ENCODE results near the gene REP15.

DNA sequence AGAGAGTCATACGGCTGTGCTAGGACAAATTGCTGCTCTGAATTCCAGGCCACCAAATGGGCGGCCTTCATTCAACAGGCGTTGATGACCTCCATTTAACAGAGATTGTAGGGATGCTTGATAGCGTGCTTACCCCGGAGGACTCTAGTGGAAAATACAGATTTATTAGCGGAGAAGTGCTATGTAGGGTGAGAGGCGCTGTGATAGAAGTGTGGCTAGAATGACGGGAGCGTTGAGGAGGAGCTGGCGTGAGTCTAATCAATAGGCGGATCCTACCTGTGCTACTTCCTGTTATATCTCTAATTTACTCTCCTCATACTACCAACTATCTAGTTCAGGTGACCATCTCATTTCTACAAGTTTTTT lies 15.1 kb downstream of the REP15 start:
- TF ChIP-seq EZH2 (IDR thresholded peaks at IDR 0.05): no peak
- no peak for TF ChIP-seq POLR2A (IDR thresholded peaks at IDR 0.05; ENCODE audit: borderline replicate concordance, extremely low read depth, insufficient read depth, insufficient read length)
- TF ChIP-seq FOSL1 (IDR thresholded peaks at IDR 0.05; ENCODE audit: low read depth): no peak
- TF ChIP-seq YY1 (IDR thresholded peaks at IDR 0.05; ENCODE audit: extremely low read depth, insufficient replicate concordance, low read depth, low read length): no peak
- TF ChIP-seq, protein P1, sequence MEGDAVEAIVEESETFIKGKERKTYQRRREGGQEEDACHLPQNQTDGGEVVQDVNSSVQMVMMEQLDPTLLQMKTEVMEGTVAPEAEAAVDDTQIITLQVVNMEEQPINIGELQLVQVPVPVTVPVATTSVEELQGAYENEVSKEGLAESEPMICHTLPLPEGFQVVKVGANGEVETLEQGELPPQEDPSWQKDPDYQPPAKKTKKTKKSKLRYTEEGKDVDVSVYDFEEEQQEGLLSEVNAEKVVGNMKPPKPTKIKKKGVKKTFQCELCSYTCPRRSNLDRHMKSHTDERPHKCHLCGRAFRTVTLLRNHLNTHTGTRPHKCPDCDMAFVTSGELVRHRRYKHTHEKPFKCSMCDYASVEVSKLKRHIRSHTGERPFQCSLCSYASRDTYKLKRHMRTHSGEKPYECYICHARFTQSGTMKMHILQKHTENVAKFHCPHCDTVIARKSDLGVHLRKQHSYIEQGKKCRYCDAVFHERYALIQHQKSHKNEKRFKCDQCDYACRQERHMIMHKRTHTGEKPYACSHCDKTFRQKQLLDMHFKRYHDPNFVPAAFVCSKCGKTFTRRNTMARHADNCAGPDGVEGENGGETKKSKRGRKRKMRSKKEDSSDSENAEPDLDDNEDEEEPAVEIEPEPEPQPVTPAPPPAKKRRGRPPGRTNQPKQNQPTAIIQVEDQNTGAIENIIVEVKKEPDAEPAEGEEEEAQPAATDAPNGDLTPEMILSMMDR (IDR thresholded peaks at IDR 0.05 in 2 of 3, conservative IDR thresholded peaks at IDR 0.05 in 1 of 3; ENCODE audit: borderline replicate concordance in 1 of 3, insufficient read depth in 1 of 3, low read depth in 2 of 3, low read length in 2 of 3): no peak
- TF ChIP-seq, protein P2, sequence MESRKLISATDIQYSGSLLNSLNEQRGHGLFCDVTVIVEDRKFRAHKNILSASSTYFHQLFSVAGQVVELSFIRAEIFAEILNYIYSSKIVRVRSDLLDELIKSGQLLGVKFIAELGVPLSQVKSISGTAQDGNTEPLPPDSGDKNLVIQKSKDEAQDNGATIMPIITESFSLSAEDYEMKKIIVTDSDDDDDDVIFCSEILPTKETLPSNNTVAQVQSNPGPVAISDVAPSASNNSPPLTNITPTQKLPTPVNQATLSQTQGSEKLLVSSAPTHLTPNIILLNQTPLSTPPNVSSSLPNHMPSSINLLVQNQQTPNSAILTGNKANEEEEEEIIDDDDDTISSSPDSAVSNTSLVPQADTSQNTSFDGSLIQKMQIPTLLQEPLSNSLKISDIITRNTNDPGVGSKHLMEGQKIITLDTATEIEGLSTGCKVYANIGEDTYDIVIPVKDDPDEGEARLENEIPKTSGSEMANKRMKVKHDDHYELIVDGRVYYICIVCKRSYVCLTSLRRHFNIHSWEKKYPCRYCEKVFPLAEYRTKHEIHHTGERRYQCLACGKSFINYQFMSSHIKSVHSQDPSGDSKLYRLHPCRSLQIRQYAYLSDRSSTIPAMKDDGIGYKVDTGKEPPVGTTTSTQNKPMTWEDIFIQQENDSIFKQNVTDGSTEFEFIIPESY (IDR thresholded peaks at IDR 0.05; ENCODE audit: extremely low read depth, insufficient replicate concordance, low read length): no peak
- TF ChIP-seq ZFX (IDR thresholded peaks at IDR 0.05): no peak

Measured in HCT116 (cell line).